GM19452 (cell line): Measurements from ENCODE around the gene LPCAT1.
"Not testable (repeated sequence)": the region's sequence is repeated elsewhere in the genome, so short reads cannot be mapped to it uniquely, and the experiment has no call there.

Experiments
- ATAC-seq: cut with Tn5 transposase; IDR thresholded peaks from one replicate; pipeline ENCODE4 v1.9.1; 2021; ENCODE audit not compliant: unreplicated experiment

Gene LPCAT1

DNA sequence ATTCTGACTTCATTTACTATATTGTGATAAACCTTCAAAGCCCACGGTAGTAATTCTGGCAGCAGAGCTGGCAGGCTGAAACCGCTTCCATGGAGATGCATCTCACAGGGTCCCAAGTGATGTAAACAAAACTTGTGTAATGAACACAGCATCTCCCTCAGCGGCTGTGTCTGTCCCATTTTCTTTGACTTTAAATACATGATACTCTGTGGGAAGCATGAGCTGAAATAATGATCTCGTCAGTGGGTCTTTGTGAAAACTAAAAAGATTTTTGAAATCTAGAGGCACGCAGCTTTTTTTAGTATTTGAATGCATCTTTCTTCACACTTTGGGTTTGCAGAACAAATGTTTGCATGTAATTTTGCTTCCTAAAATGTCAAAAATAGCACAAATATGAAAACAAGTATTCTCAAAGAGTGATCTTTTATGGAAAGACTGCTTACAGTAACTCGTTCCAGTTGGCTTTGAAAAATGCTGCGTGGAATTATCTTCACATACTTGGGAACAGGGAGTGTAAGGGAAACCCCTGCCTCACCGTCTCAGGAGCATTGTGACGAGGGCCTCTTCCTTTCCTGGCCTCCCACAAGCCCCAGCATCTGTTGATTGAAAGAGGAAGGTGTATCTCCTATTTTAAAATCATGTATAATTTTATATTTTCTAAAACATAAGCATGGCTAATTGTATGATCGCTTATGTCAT lies 18.1 kb upstream of the LPCAT1 start:
- no peak for ATAC-seq

DNA sequence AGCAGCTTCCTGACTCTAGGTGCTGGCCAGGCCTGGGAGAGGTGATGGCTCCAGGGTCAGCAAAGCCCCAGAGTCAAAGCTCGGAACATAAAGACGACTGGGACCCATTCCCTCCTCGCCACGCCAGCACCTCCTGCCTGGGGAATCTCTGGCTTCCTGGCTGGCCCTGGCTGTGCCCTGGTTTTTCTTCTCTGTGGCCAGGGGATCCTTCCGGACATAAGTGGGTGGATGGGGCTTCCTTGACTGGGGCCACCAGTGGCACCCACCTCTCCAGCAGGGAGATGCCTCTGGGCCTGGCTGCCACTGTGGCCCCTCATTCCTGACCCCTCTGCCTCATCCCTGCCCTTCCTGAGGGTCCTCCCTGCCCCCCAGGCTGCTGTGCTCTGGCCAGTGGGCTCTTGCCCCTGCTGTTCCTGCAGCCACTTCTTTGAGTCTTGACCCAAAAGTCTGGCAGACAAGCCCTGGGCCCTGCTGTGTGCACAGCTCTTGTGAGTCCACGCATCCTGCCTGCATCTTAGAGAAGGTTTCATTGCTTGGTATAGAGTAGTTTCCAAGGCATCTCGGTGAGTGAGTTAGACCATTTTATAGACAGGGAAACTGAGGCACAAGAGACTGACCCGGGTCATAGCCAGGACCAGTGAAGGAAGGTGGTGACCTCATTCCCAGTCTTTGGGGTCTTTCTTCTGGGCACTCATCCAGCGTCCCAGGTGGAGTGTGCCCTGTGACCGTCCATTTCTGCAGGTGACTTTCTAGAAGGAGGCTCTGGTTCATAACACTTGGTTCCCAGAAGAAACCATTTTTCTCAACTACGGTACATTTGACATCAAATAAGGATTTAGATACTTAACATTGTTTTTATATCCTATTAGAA lies 17.3 kb upstream of the LPCAT1 start:
- ATAC-seq = no peak

GRCh38 chr5:1540166-1540565 lies 16.4 kb upstream of the LPCAT1 start:
- no peak for ATAC-seq

DNA sequence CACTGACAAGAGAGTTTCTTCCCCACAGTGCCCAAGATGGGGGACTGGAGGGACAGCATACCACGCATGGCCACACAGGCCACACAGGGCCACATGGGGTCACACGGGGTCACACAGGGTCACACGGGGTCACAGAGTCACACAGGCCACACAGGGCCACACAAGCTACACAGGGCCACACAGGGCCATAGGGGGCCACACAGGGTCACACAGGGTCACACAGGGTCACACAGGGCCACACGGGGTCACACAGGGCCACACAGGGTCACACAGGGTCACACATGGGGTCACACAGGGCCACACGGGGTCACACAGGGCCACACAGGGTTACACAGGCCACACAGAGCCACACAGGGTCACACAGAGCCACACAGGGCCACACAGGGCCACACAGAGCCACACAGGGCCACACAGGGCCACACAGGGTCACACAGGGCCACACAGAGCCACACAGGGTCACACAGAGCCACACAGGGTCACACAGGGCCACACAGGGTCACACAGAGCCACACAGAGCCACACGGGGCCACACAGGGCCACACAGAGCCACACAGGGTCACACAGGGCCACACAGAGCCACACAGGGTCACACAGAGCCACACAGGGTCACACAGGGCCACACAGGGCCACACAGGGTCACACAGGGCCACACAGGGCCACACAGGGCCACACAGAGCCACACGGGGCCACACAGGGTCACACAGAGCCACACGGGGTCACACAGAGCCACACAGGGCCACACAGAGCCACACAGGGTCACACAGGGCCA lies 15.8 kb upstream of the LPCAT1 start:
- not testable (repeated sequence) for ATAC-seq

GRCh38 chr5:1538741-1539392 lies 15.1 kb upstream of the LPCAT1 start:
- no peak for ATAC-seq

- no peak for ATAC-seq
Observed at GRCh38 chr5:1538276-1538675, 14.5 kb upstream of the LPCAT1 start.

DNA sequence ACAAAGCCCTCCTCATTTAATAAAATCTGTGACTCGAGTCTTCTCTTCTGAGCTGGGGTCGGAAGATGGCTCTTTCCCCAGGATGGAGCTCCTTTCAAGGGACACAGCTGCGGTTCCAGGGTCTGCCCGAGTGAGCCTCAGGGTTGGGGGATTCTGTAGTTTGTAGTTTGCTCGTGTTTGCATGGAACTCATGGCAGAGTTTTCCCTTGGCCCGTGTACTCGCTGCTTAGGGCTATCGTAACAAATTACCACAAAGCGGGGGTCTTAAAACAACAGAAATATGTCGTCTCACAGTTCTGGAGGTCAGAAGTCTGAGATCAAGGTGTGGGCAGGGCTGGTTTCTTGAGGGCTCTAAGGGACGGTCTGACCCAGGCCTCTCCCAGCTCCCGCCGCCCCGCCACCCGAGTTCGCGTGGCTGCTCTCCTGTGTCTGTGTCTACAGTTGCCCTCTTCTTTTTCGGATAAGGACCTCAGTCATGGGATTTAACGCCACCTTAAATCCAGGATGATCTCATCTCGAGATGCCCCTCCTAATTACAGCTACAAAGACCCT lies 13.9 kb upstream of the LPCAT1 start:
- no peak for ATAC-seq

DNA sequence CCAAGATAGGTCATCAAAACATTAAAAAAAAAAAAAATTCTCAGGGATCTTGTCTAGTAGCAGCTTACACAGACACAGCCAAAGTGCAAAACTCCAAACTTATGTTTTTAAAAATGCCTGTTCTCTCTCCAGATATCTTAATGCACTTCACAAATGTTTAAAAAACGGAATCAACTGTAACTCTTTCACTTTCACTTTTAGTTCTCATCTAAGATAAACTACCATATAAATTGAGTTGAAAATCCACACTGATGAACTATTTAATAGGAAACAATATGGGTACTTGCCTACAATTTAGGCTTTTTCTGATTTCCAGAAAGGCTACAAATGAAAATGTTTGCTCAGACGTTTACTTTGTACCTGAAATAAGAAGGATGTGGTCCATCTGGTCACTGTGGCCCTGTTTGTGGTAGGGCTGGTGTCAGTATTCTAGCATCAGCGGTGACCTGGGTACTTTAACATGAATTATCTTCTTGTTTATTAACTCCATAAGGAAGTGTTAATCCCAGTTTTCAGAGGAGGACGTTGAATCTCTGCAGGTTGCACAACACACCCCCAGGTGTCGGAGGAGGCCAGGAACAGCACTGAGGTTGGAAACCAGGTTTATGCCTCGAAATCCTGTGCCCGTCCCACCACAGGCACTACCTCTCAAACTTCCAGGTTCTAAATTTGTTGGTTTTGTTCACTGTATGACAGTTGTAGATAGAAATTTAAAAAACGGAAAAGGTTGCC lies 13.3 kb upstream of the LPCAT1 start:
- peak; percentile 5 for ATAC-seq

GRCh38 chr5:1536322-1536845 lies 12.6 kb upstream of the LPCAT1 start:
- ATAC-seq = peak; percentile 98

- no peak for ATAC-seq
Observed at GRCh38 chr5:1535646-1536045, 11.9 kb upstream of the LPCAT1 start.

DNA sequence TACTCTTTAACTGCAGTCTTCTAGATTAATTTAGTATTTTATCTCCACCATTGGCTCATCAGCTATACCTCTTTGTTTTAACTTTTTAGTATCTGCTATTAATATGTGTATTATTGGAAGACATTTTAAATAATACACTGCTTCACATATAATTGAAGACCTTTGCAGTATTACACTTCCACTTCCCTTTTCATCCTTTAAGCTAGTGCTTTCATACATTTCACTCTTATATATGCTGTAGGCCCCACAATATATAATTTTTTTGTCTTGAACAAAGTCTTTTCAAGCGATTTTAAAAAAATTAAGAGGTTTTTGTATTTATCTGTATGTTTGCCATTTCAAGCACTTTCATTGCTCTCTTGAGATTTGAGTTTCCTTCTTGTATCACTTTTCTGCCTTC lies 8.6 kb upstream of the LPCAT1 start:
- ATAC-seq = no peak

- no peak for ATAC-seq
Observed at GRCh38 chr5:1529498-1529897, 5.7 kb upstream of the LPCAT1 start.

DNA sequence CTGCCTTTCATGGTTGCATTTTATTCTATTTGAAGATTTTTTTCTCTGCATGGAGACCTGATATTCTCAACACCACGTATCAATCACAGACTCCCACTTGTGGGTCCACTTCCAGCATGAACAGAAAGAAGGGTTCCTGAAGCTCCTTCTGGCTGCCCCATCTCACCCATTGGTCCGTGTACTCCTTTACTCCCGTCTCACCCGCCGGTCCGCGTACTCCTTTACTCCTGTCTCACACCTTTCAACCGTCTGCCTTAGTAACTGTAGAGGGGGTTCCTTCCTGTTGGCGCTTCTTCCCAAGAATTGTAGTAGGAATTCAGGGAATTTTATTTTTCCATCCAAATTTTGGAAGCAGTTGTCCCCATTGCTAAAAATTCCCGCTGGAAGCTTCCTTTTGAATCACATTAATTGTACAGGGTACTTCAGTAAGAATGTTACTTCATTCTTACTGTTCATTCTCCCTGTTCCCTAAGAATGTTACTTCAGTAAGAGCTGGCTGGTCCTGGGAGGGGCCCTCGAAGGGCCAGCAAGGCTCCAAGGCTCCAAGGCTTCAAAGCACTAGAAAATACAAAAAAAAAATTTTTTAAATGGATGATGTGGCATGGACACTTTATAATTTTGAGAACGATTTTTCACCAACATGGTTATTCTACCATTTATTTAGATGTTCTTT lies 3.9 kb upstream of the LPCAT1 start:
- no peak for ATAC-seq

- no peak for ATAC-seq
Observed at GRCh38 chr5:1526681-1527131, 2.9 kb upstream of the LPCAT1 start.

DNA sequence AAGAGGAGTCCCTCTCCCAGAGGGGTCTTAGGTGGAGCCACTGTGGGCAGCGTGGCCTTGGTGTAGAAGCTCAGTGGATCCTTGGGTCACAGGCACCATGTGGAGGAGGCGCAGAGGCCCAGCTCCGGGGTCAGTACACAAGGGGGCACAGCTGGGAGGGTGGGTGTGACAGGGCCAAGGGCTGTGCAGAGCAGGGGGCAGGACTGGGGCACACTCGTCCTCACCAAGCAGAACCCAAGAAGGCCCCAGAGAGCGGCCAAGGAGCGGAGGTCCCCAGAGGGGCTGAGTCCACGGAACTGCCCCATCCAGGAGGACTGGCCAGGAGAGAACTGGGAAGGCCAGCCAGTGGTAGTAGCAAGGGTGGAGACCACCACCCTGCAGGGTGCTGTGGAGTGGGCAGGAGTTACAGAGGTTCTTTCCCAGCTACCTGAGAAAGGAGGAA lies 2.5 kb upstream of the LPCAT1 start:
- ATAC-seq = no peak

GRCh38 chr5:1525624-1526189 lies 1.9 kb upstream of the LPCAT1 start:
- ATAC-seq = no peak

GRCh38 chr5:1524799-1525623 lies 1.3 kb upstream of the LPCAT1 start:
- ATAC-seq = no peak

- ATAC-seq = no peak
Observed at GRCh38 chr5:1524481-1524798, 680 bp upstream of the LPCAT1 start.
